NCI-H2171 treated with DMSO at 0.1 percent for 48 hours (cell line): Measurements from ENCODE around the gene ZNF365.
"Not testable (repeated sequence)": the region's sequence is repeated elsewhere in the genome, so short reads cannot be mapped to it uniquely, and the experiment has no call there.

Experiments
- DNase-seq: peaks from one replicate; lab custom pipeline; 2025; lab: John Stamatoyannopoulos, UW

Gene ZNF365

GRCh38 chr10:62377966-62378365, 3.8 kb downstream of the ZNF365 start:
- no peak for DNase-seq

GRCh38 chr10:62378877-62379276, 4.7 kb downstream of the ZNF365 start:
- not testable (repeated sequence) for DNase-seq

GRCh38 chr10:62379394-62379793, 5.2 kb downstream of the ZNF365 start:
- DNase-seq: no peak

GRCh38 chr10:62380016-62380415, 5.8 kb downstream of the ZNF365 start:
- DNase-seq: no peak

GRCh38 chr10:62381385-62382102, 7.4 kb downstream of the ZNF365 start:
- DNase-seq: no peak

- DNase-seq: no peak
Measured at GRCh38 chr10:62382831-62383230, 8.7 kb downstream of the ZNF365 start.

GRCh38 chr10:62384057-62384446, 9.9 kb downstream of the ZNF365 start:
- DNase-seq: no peak

GRCh38 chr10:62384447-62385081, 10.4 kb downstream of the ZNF365 start:
- DNase-seq: no peak

- no peak for DNase-seq
Measured at GRCh38 chr10:62386356-62387320, 12.5 kb downstream of the ZNF365 start.

- no peak for DNase-seq
Measured at GRCh38 chr10:62388328-62388727, 14.2 kb downstream of the ZNF365 start.

- DNase-seq: no peak
Measured at GRCh38 chr10:62390497-62391176, 16.5 kb downstream of the ZNF365 start.

GRCh38 chr10:62393237-62393636, 19.1 kb downstream of the ZNF365 start:
- DNase-seq: no peak

GRCh38 chr10:62394556-62395018, 20.4 kb downstream of the ZNF365 start:
- no peak for DNase-seq

GRCh38 chr10:62395892-62396291, 21.7 kb downstream of the ZNF365 start:
- no peak for DNase-seq

GRCh38 chr10:62396864-62397263, 22.7 kb downstream of the ZNF365 start:
- no peak for DNase-seq

GRCh38 chr10:62399211-62399610, 25.0 kb downstream of the ZNF365 start:
- no peak for DNase-seq

GRCh38 chr10:62402508-62402907, 28.3 kb downstream of the ZNF365 start:
- DNase-seq: no peak

- DNase-seq: not testable (repeated sequence)
Measured at GRCh38 chr10:62410528-62410927, 36.4 kb downstream of the ZNF365 start.

- not testable (repeated sequence) for DNase-seq
Measured at GRCh38 chr10:62410934-62411333, 36.8 kb downstream of the ZNF365 start.

GRCh38 chr10:62413048-62413447, 38.9 kb downstream of the ZNF365 start:
- DNase-seq: no peak

GRCh38 chr10:62413652-62414051, 39.5 kb downstream of the ZNF365 start:
- no peak for DNase-seq

GRCh38 chr10:62414359-62414758, 40.2 kb downstream of the ZNF365 start:
- DNase-seq: no peak
